ENCODE results near the gene CACNA2D3.

GRCh38 chr3:54619531-54619930 lies 497.2 kb downstream of the CACNA2D3 start:
- TF ChIP-seq CTCF (conservative IDR thresholded peaks at IDR 0.05; ENCODE audit: low read length) (no peak), EZH2phosphoT487 (IDR thresholded peaks at IDR 0.05; ENCODE audit: borderline replicate concordance, low read depth, low read length) (no peak)
